ENCODE data around the gene PNPLA6. TPM values are rescaled to one million over a fixed set of nuclear protein-coding genes. Genes with fewer than 3 reads are reported as not detected.

PNPLA6 gene
- total and polyA plus RNA-seq, 2 of the 8 experiments (the other 6 are each of a cell fraction or from before 2014, with no cell fraction given), result 55.1 to 121 TPM

GRCh38 chr19:7603919-7604318, 68.4 kb downstream of the PNPLA6 start:
- WGBS, 2 experiments (ENCODE audit: extremely low coverage in 1 of 2, insufficient coverage in 1 of 2, insufficient read length in 1 of 2, insufficient replicate concordance in 2 of 2, low coverage in 1 of 2, low lambda C conversion rate in 2 of 2, missing lambda C conversion rate in 1 of 2), result 89% methylated on average over 9 of the region's 9 CpGs; no CpG with 5 or more reads in 1 of the 2 experiments
- H3K23me2 ChIP-seq (ENCODE audit: low read depth, low read length), result peaks cover 10% of the 10 kb centered on the region; the same call in 1 of the 2 replicates
- no peak overlapping the region for H3K4me2 ChIP-seq (ENCODE audit: insufficient read depth in 1 of 2, low read depth in 2 of 2, low read length in 2 of 2)

More at GRCh38 chr19:7603919-7604318, 68.4 kb downstream of the PNPLA6 start:
- no peak overlapping the region for H2BK20ac ChIP-seq (ENCODE audit: low read length)
- no peak overlapping the region for H4K5ac ChIP-seq (ENCODE audit: insufficient read length, low read depth, low read length)
- ChIA-PET CTCF (ENCODE audit: partially characterized antibody) (interaction anchor here (0.9 to 1.2 kb wide), 3 partner anchors 15 to 38 kb away, joined by 3 to 8 read pairs (median 3); no protein-coding TSS in a partner anchor), POLR2A (ENCODE audit: partially characterized antibody) (no interaction called here)
- H3K23ac ChIP-seq (ENCODE audit: insufficient read length), result no peak overlapping the region
- no peak overlapping the region for H3K56ac ChIP-seq (replicated peaks; ENCODE audit: insufficient read length, low read depth, low read length)
- no peak overlapping the region for H4K8ac ChIP-seq (ENCODE audit: extremely low read depth, insufficient read depth, low read length)
- H2BK5ac ChIP-seq (ENCODE audit: low read depth, low read length), result no peak overlapping the region
- H2BK120ac ChIP-seq (replicated peaks; ENCODE audit: low read depth, low read length), result no peak overlapping the region
- no peak overlapping the region for H2AFZ ChIP-seq (ENCODE audit: low read length)
- no peak for DNase-seq (ENCODE audit: low read depth in 1 of 2, low spot score in 2 of 2)
- H3K14ac ChIP-seq (ENCODE audit: insufficient read length), result no peak overlapping the region
- no peak overlapping the region for H3K27ac ChIP-seq (ENCODE audit: low read depth, low read length)
- TF ChIP-seq NANOG (IDR thresholded peaks at IDR 0.05; ENCODE audit: insufficient read depth, low read depth, low read length, poor library complexity, severe bottlenecking) (no peak), ATF3 (IDR thresholded peaks at IDR 0.05; ENCODE audit: insufficient read depth, low read depth, low read length) (no peak), CBX5 (IDR thresholded peaks at IDR 0.05; ENCODE audit: low read depth, low read length) (no peak), SP2 (IDR thresholded peaks at IDR 0.05; ENCODE audit: low read length) (no peak)
- TF ChIP-seq, protein P1, sequence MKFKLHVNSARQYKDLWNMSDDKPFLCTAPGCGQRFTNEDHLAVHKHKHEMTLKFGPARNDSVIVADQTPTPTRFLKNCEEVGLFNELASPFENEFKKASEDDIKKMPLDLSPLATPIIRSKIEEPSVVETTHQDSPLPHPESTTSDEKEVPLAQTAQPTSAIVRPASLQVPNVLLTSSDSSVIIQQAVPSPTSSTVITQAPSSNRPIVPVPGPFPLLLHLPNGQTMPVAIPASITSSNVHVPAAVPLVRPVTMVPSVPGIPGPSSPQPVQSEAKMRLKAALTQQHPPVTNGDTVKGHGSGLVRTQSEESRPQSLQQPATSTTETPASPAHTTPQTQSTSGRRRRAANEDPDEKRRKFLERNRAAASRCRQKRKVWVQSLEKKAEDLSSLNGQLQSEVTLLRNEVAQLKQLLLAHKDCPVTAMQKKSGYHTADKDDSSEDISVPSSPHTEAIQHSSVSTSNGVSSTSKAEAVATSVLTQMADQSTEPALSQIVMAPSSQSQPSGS (IDR thresholded peaks at IDR 0.05; ENCODE audit: low read length), result no peak
- no peaks in the 10 kb centered on the region for H3K27me3 ChIP-seq (replicated peaks in 1 of 4; ENCODE audit: control insufficient read depth in 3 of 4, extremely low read depth in 1 of 4, insufficient read depth in 3 of 4, low read length in 3 of 4)
- H3K4ac ChIP-seq (replicated peaks; ENCODE audit: insufficient read length, low read depth, low read length), result no peak overlapping the region
- peaks cover 2 to 8% (median 5%) of the 10 kb centered on the region in 4 experiments; a peak in 5 of 8 replicates for H3K36me3 ChIP-seq (ENCODE audit: control insufficient read depth in 2 of 4, insufficient read depth in 4 of 4, low read length in 3 of 4)
- no peaks in the 10 kb centered on the region for H3K9me3 ChIP-seq (ENCODE audit: insufficient read depth in 2 of 2, low read depth in 1 of 2, low read length in 1 of 2)
- H4K91ac ChIP-seq (replicated peaks; ENCODE audit: insufficient read length, low read length), result no peak overlapping the region
- H2BK12ac ChIP-seq (ENCODE audit: low read depth, low read length), result no peak overlapping the region
- H3K18ac ChIP-seq (ENCODE audit: extremely low read depth, low read length), result no peak overlapping the region
- H3K4me1 ChIP-seq (replicated peaks in 1 of 4; ENCODE audit: control insufficient read depth in 3 of 4, insufficient read depth in 4 of 4, low read length in 3 of 4), result no peaks in the 10 kb centered on the region; a peak in 3 of 7 replicates
- no peak overlapping the region for H3K9ac ChIP-seq (replicated peaks in 1 of 4; ENCODE audit: extremely low read depth in 1 of 4, low read depth in 3 of 4, low read length in 3 of 4)
- FAIRE-seq, result no peak
- peaks cover 0 to 11% of the 10 kb centered on the region in 2 experiments; a peak in 2 of 4 replicates for H3K79me2 ChIP-seq (ENCODE audit: control insufficient read depth in 1 of 2, insufficient read depth in 2 of 2, low read length in 2 of 2)
- H4K20me1 ChIP-seq (replicated peaks in 1 of 2; ENCODE audit: control insufficient read depth in 1 of 2, insufficient read depth in 2 of 2, low read length in 2 of 2), result peaks cover 3 to 22% of the 10 kb centered on the region in 2 experiments
- no peak overlapping the region for H2BK15ac ChIP-seq (ENCODE audit: low read length)
- peaks cover 2% of the 10 kb centered on the region for H3K79me1 ChIP-seq (ENCODE audit: low read depth, low read length)
- no peak overlapping the region for H3K4me3 ChIP-seq (ENCODE audit: extremely low read depth in 1 of 4, insufficient read depth in 2 of 4, low read depth in 3 of 4, low read length in 4 of 4)
- no peak overlapping the region for H2AK5ac ChIP-seq (ENCODE audit: low read depth, low read length)

Measured in H1 (cell line).